ENCODE results near the gene PLET1.
"Not testable (repeated sequence)": the region's sequence is repeated elsewhere in the genome, so short reads cannot be mapped to it uniquely, and the experiment has no call there.

PLET1 gene

GRCh38 chr11:112216561-112217105 is 44.0 kb downstream of the PLET1 start:
- no peaks in the 10 kb centered on the region for H3K27me3 ChIP-seq
- peaks cover 0 to 5% (median 0%) of the 10 kb centered on the region in 10 experiments; a peak in 4 of 20 replicates for H3K4me1 ChIP-seq
- no peak overlapping the region for H3K9ac ChIP-seq
- H3K4me2 ChIP-seq: no peak overlapping the region
- TF ChIP-seq Cebpa-rat (IDR thresholded peaks at IDR 0.05): no peak
- H3K36me3 ChIP-seq: no peaks in the 10 kb centered on the region
- no peak overlapping the region for H3K27ac ChIP-seq
- H4K20me1 ChIP-seq: no peaks in the 10 kb centered on the region
- no peak overlapping the region for H3K4me3 ChIP-seq
- H3K9me3 ChIP-seq (replicated peaks in 1 of 11): no peaks in the 10 kb centered on the region

GRCh38 chr11:112215621-112216020 is 45.0 kb downstream of the PLET1 start:
- H3K36me3 ChIP-seq: no peaks in the 10 kb centered on the region
- H3K4me1 ChIP-seq: peaks cover 0 to 9% (median 0%) of the 10 kb centered on the region in 10 experiments; a peak in 4 of 20 replicates
- H3K4me3 ChIP-seq: no peak overlapping the region
- no peak overlapping the region for H3K4me2 ChIP-seq
- no peaks in the 10 kb centered on the region for H4K20me1 ChIP-seq
- H3K9ac ChIP-seq: no peak overlapping the region
- H3K9me3 ChIP-seq (replicated peaks in 1 of 11): no peaks in the 10 kb centered on the region
- TF ChIP-seq Cebpa-rat (IDR thresholded peaks at IDR 0.05): no peak
- H3K27ac ChIP-seq: no peak overlapping the region
- H3K27me3 ChIP-seq: no peaks in the 10 kb centered on the region

GRCh38 chr11:112213753-112214152 is 46.9 kb downstream of the PLET1 start:
- no peak for TF ChIP-seq Cebpa-rat (IDR thresholded peaks at IDR 0.05)
- Histone ChIP-seq H3K9ac (no peak overlapping the region), H4K20me1 (no peaks in the 10 kb centered on the region), H3K27me3 (no peaks in the 10 kb centered on the region), H3K27ac (no peak overlapping the region), H3K9me3 (replicated peaks in 1 of 11) (no peaks in the 10 kb centered on the region), H3K4me2 (no peak overlapping the region), H3K4me1 (peaks cover 0 to 9% (median 0%) of the 10 kb centered on the region in 10 experiments; a peak in 2 of 20 replicates), H3K36me3 (no peaks in the 10 kb centered on the region), H3K4me3 (no peak overlapping the region)

- peaks cover 0 to 9% (median 0%) of the 10 kb centered on the region in 10 experiments; a peak in 2 of 20 replicates for H3K4me1 ChIP-seq
- no peak overlapping the region for H3K4me3 ChIP-seq
- H3K4me2 ChIP-seq: no peak overlapping the region
- no peak overlapping the region for H3K27ac ChIP-seq
- no peak overlapping the region for H3K9ac ChIP-seq
- H3K9me3 ChIP-seq (replicated peaks in 1 of 11): no peaks in the 10 kb centered on the region
- H3K27me3 ChIP-seq: no peaks in the 10 kb centered on the region
- no peaks in the 10 kb centered on the region for H3K36me3 ChIP-seq
- no peak for TF ChIP-seq Cebpa-rat (IDR thresholded peaks at IDR 0.05)
- no peaks in the 10 kb centered on the region for H4K20me1 ChIP-seq
Observed at GRCh38 chr11:112212710-112213109, 48.0 kb downstream of the PLET1 start.

- H3K4me3 ChIP-seq: no peak overlapping the region
- H3K27ac ChIP-seq: no peak overlapping the region
- H3K36me3 ChIP-seq: no peaks in the 10 kb centered on the region
- peaks cover 0 to 9% (median 0%) of the 10 kb centered on the region in 10 experiments; a peak in 2 of 20 replicates for H3K4me1 ChIP-seq
- H3K27me3 ChIP-seq: no peaks in the 10 kb centered on the region
- H3K9me3 ChIP-seq (replicated peaks in 1 of 11): no peaks in the 10 kb centered on the region
- H3K4me2 ChIP-seq: no peak overlapping the region
- no peak for TF ChIP-seq Cebpa-rat (IDR thresholded peaks at IDR 0.05)
- no peaks in the 10 kb centered on the region for H4K20me1 ChIP-seq
- H3K9ac ChIP-seq: no peak overlapping the region
Observed at GRCh38 chr11:112212290-112212689, 48.4 kb downstream of the PLET1 start.

GRCh38 chr11:112211536-112211935 is 49.1 kb downstream of the PLET1 start:
- Histone ChIP-seq H3K4me2 (peak overlapping the region in 2 of 11 experiments; percentile 15 to 25; a peak in 2 of 22 replicates), H3K36me3 (no peaks in the 10 kb centered on the region), H4K20me1 (no peaks in the 10 kb centered on the region), H3K9me3 (replicated peaks in 1 of 11) (no peaks in the 10 kb centered on the region; a peak in 1 of 22 replicates), H3K4me3 (no peak overlapping the region), H3K27me3 (no peaks in the 10 kb centered on the region), H3K27ac (no peak overlapping the region), H3K9ac (no peak overlapping the region), H3K4me1 (peaks cover 0 to 9% (median 0%) of the 10 kb centered on the region in 10 experiments; a peak in 2 of 20 replicates)
- TF ChIP-seq Cebpa-rat (IDR thresholded peaks at IDR 0.05): no peak

- H3K4me1 ChIP-seq: peaks cover 0 to 9% (median 0%) of the 10 kb centered on the region in 10 experiments; a peak in 2 of 20 replicates
- no peak overlapping the region for H3K9ac ChIP-seq
- H3K4me2 ChIP-seq: 0 out of 22 replicates have a peak overlapping the region, but pooled peaks of 1 of the 11 experiments have one; percentile 15
- H3K9me3 ChIP-seq (replicated peaks in 1 of 11): peaks cover 0 to 5% (median 0%) of the 10 kb centered on the region in 11 experiments; a peak in 2 of 22 replicates
- no peak overlapping the region for H3K4me3 ChIP-seq
- H4K20me1 ChIP-seq: no peaks in the 10 kb centered on the region
- no peak overlapping the region for H3K27ac ChIP-seq
- H3K27me3 ChIP-seq: no peaks in the 10 kb centered on the region
- no peaks in the 10 kb centered on the region for H3K36me3 ChIP-seq
- TF ChIP-seq Cebpa-rat (IDR thresholded peaks at IDR 0.05): no peak
Observed at GRCh38 chr11:112210890-112211289, 49.8 kb downstream of the PLET1 start.

- peaks cover 0 to 5% (median 0%) of the 10 kb centered on the region in 11 experiments; a peak in 2 of 22 replicates for H3K9me3 ChIP-seq (replicated peaks in 1 of 11)
- H3K27ac ChIP-seq: no peak overlapping the region
- H3K9ac ChIP-seq: no peak overlapping the region
- no peak for TF ChIP-seq Cebpa-rat (IDR thresholded peaks at IDR 0.05)
- H3K27me3 ChIP-seq: no peaks in the 10 kb centered on the region
- no peaks in the 10 kb centered on the region for H4K20me1 ChIP-seq
- no peaks in the 10 kb centered on the region for H3K36me3 ChIP-seq
- no peak overlapping the region for H3K4me2 ChIP-seq
- no peak overlapping the region for H3K4me3 ChIP-seq
- H3K4me1 ChIP-seq: peaks cover 0 to 1% (median 0%) of the 10 kb centered on the region in 10 experiments; a peak in 6 of 20 replicates
Observed at GRCh38 chr11:112206071-112206470, 54.6 kb downstream of the PLET1 start.

- Histone ChIP-seq H3K4me2 (peak overlapping the region; percentile 20 to 72 (median 54); a peak in 21 of 22 replicates), H3K4me1 (peaks cover 9 to 18% (median 13%) of the 10 kb centered on the region in 10 experiments), H4K20me1 (no peaks in the 10 kb centered on the region), H3K9me3 (replicated peaks in 1 of 11) (no peaks in the 10 kb centered on the region), H3K27me3 (no peaks in the 10 kb centered on the region), H3K9ac (peak overlapping the region in 5 of 11 experiments; percentile 13 to 40 (median 27); a peak in 3 of 22 replicates), H3K36me3 (no peaks in the 10 kb centered on the region), H3K27ac (peak overlapping the region in 8 of 11 experiments; percentile 22 to 69 (median 50); a peak in 12 of 22 replicates), H3K4me3 (no peak overlapping the region)
- TF ChIP-seq Cebpa-rat (IDR thresholded peaks at IDR 0.05): no peak
Observed at GRCh38 chr11:112200252-112200651, 60.4 kb downstream of the PLET1 start.

- H3K4me3 ChIP-seq; H3K9ac ChIP-seq; H3K27ac ChIP-seq; H3K9me3 ChIP-seq (replicated peaks in 1 of 11); H4K20me1 ChIP-seq; H3K27me3 ChIP-seq; H3K4me2 ChIP-seq; H3K36me3 ChIP-seq: not testable (repeated sequence)
- peaks cover 9 to 18% (median 13%) of the 10 kb centered on the region in 10 experiments for H3K4me1 ChIP-seq
Observed at GRCh38 chr11:112199101-112199500, 61.6 kb downstream of the PLET1 start.
